OCI-LY3 (cell line): ENCODE data around the gene IGFLR1.
"Not testable (repeated sequence)": the region's sequence is repeated elsewhere in the genome, so short reads cannot be mapped to it uniquely, and the experiment has no call there.

Experiments used
- H2AFZ ChIP-seq: fragments of 200-600, 300-600 bp; shearing (Covaris generic); 2 replicates; pipeline ENCODE4 v1.6.0; 2014; ENCODE audit warnings: antibody characterized with exemption, low read depth, low read length
- H3K27ac ChIP-seq: fragments of 200-600, 300-600 bp; sonication (generic); 2 replicates; pipeline ENCODE4 v1.5.1; 2014; ENCODE audit warnings: mild to moderate bottlenecking, low read length, moderate library complexity, mixed read lengths
- H3K27me3 ChIP-seq: fragments of 200-600, 300-600 bp; sonication (generic); 2 replicates; pipeline ENCODE4 v1.6.1; 2014; ENCODE audit warnings: low read depth, low read length, mixed read lengths
- H3K36me3 ChIP-seq: fragments of 200-600, 300-600 bp; sonication (generic); replicated peaks from 2 replicates; pipeline ENCODE3; 2014; ENCODE audit warnings: low read depth, low read length, mixed read lengths
- H3K4me1 ChIP-seq: fragments of 300-600, 200-600 bp; sonication (generic); 2 replicates; pipeline ENCODE4 v1.6.1; 2014; ENCODE audit warnings: low read length, mixed read lengths
- H3K4me2 ChIP-seq: fragments of 200-600, 300-600 bp; sonication (generic); 2 replicates; pipeline ENCODE4 v1.6.1; 2014; ENCODE audit warnings: low read length, mixed read lengths
- H3K4me3 ChIP-seq: fragments of 300-600, 200-600 bp; sonication (generic); 2 replicates; pipeline ENCODE4 v1.5.1; 2014; ENCODE audit warnings: antibody characterized with exemption, mild to moderate bottlenecking, low read length, moderate library complexity
- H3K79me2 ChIP-seq: fragments of 300-600, 200-600 bp; shearing (Covaris generic); 2 replicates; pipeline ENCODE4 v1.6.1; 2014; ENCODE audit warnings: mild to moderate bottlenecking, low read length, mixed read lengths
- H3K9ac ChIP-seq: fragments of 300-600, 200-600 bp; shearing (Covaris generic); 2 replicates; pipeline ENCODE4 v1.6.0; 2014; ENCODE audit warnings: mild to moderate bottlenecking, low read length, moderate library complexity
- H3K9me3 ChIP-seq: fragments of 200-600, 300-600 bp; shearing (Covaris generic); 2 replicates; pipeline ENCODE4 v1.6.1; 2014; ENCODE audit warnings: low read length, mixed read lengths; ENCODE audit not compliant: insufficient read depth
- H4K20me1 ChIP-seq: fragments of 200-600, 300-600 bp; sonication (generic); 2 replicates; pipeline ENCODE4 v1.6.1; 2016; ENCODE audit warnings: low read length, mixed read lengths; ENCODE audit not compliant: insufficient read depth
- EZH2phosphoT487 ChIP-seq: fragments of 200-600 bp; shearing (Covaris generic); IDR thresholded peaks from 2 replicates; pipeline ENCODE4 v1.6.1; 2018; ENCODE audit warnings: antibody characterized with exemption, mixed run types, low read depth
- TF ChIP-seq, protein P1 (sequence below): fragments of 200-600, 300-600 bp; sonication (generic); IDR thresholded peaks from 2 replicates; pipeline ENCODE4 v1.5.1; 2014; ENCODE audit warnings: antibody characterized with exemption, low read length, low read depth

Gene IGFLR1

DNA sequence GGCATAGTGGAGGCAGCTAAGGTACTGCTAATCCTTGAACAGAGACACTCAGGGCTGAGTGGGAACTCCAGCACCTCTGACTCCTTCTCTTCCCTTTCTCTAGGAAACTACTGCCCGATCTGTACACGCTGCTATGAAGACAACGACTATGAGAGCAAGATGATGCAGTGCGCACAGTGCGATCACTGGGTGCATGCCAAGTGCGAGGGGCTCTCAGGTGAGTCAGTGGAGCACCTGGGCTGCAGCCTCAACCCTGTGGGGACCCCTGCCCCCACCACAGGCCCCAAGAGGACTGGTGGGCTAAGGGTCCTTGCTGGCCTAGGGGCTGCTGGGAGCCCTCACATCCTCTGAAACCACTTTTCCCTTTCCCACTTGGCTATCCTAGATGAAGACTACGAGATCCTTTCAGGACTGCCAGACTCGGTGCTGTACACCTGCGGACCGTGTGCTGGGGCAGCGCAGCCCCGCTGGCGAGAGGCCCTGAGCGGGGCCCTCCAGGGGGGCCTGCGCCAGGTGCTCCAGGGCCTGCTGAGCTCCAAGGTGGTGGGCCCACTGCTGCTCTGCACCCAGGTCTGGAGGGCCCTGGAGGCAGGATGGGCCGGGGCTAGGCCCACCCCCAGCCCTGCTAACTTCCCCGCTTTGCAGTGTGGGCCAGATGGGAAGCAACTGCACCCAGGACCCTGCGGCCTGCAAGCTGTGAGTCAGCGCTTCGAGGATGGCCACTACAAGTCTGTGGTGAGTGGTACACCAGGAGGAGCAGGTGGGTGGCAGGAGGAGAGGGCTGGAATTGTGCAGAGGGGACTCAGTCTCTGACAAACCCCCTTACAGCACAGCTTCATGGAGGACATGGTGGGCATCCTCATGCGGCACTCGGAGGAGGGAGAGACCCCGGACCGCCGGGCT is 14.9 kb downstream of the IGFLR1 start:
- H3K79me2 ChIP-seq: no peaks in the 10 kb centered on the region
- H3K27ac ChIP-seq: no peak overlapping the region
- TF ChIP-seq, protein P1, sequence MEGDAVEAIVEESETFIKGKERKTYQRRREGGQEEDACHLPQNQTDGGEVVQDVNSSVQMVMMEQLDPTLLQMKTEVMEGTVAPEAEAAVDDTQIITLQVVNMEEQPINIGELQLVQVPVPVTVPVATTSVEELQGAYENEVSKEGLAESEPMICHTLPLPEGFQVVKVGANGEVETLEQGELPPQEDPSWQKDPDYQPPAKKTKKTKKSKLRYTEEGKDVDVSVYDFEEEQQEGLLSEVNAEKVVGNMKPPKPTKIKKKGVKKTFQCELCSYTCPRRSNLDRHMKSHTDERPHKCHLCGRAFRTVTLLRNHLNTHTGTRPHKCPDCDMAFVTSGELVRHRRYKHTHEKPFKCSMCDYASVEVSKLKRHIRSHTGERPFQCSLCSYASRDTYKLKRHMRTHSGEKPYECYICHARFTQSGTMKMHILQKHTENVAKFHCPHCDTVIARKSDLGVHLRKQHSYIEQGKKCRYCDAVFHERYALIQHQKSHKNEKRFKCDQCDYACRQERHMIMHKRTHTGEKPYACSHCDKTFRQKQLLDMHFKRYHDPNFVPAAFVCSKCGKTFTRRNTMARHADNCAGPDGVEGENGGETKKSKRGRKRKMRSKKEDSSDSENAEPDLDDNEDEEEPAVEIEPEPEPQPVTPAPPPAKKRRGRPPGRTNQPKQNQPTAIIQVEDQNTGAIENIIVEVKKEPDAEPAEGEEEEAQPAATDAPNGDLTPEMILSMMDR: no peak
- no peak for TF ChIP-seq EZH2phosphoT487
- peaks cover 4% of the 10 kb centered on the region for H4K20me1 ChIP-seq
- H3K4me1 ChIP-seq: no peaks in the 10 kb centered on the region
- peaks cover 83% of the 10 kb centered on the region for H3K36me3 ChIP-seq
- no peaks in the 10 kb centered on the region for H3K27me3 ChIP-seq
- no peaks in the 10 kb centered on the region for H3K9me3 ChIP-seq
- no peak overlapping the region for H2AFZ ChIP-seq
- H3K4me2 ChIP-seq: no peak overlapping the region
- no peak overlapping the region for H3K9ac ChIP-seq
- H3K4me3 ChIP-seq: no peak overlapping the region

- Histone ChIP-seq H3K9me3 (no peaks in the 10 kb centered on the region), H3K4me2 (no peak overlapping the region), H3K36me3 (peaks cover 80% of the 10 kb centered on the region), H4K20me1 (peaks cover 4% of the 10 kb centered on the region), H3K9ac (no peak overlapping the region), H2AFZ (no peak overlapping the region), H3K27me3 (no peaks in the 10 kb centered on the region), H3K27ac (no peak overlapping the region), H3K4me1 (no peaks in the 10 kb centered on the region), H3K4me3 (no peak overlapping the region), H3K79me2 (peaks cover 10% of the 10 kb centered on the region; the same call in 1 of the 2 replicates)
- no peak for TF ChIP-seq EZH2phosphoT487
- TF ChIP-seq, protein P1: no peak
These were observed 16.9 kb downstream of the IGFLR1 start for GRCh38 chr19:35725216-35725861.

DNA sequence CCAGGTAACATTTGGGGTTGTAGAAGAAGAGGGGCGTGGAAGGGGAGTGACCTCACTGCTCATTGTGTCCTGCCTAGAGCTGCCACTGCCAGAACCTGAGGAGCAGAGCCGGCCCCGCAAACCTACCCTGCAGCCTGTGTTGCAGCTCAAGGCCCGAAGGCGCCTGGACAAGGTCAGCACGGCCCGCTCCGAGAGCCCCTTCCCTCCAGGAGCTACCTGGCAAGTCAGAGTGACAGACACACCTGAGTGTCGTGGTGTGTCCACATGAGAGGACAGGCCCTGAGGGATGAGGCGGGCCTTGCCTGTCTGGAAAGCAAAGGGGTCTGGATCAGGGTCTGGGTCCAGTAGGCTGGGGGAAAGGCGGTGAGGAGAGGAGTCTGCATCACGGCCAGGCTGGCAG is 17.7 kb downstream of the IGFLR1 start:
- Histone ChIP-seq H3K79me2 (peaks cover 18% of the 10 kb centered on the region), H3K4me2 (no peak overlapping the region), H3K27ac (no peak overlapping the region), H3K9me3 (no peaks in the 10 kb centered on the region), H2AFZ (no peak overlapping the region), H3K36me3 (peaks cover 78% of the 10 kb centered on the region), H3K27me3 (no peaks in the 10 kb centered on the region), H3K9ac (no peak overlapping the region), H3K4me3 (no peak overlapping the region), H3K4me1 (peaks cover under 1% of the 10 kb centered on the region), H4K20me1 (peaks cover 7% of the 10 kb centered on the region)
- no peak for TF ChIP-seq EZH2phosphoT487
- TF ChIP-seq, protein P1: no peak

GRCh38 chr19:35724132-35724531 is 18.1 kb downstream of the IGFLR1 start:
- H3K4me3 ChIP-seq, H3K27me3 ChIP-seq: not testable (repeated sequence)
- peaks cover 22% of the 10 kb centered on the region for H3K79me2 ChIP-seq

More at GRCh38 chr19:35724132-35724531, 18.1 kb downstream of the IGFLR1 start:
- H2AFZ ChIP-seq, H3K9me3 ChIP-seq, H3K9ac ChIP-seq, H3K4me2 ChIP-seq, H3K27ac ChIP-seq, H3K4me1 ChIP-seq: not testable (repeated sequence)
- Histone ChIP-seq H4K20me1 (peaks cover 11% of the 10 kb centered on the region), H3K36me3 (peaks cover 75% of the 10 kb centered on the region)
